Loucy (cell line): Measurements from ENCODE around the gene FHL3.

ENCODE experiments used
- H2AFZ ChIP-seq: fragments of 200-600 bp; sonication (generic); 2 replicates; pipeline ENCODE4 v1.6.0; 2016; ENCODE audit warnings: antibody characterized with exemption, mild to moderate bottlenecking, low read length, moderate library complexity
- H3F3A ChIP-seq: fragments of 200-600 bp; 2 replicates; pipeline ENCODE4 v1.6.0; 2016; ENCODE audit warnings: antibody characterized with exemption, low read depth, mild to moderate bottlenecking
- H3K27me3 ChIP-seq: fragments of 200-600 bp; sonication (generic); 2 replicates; pipeline ENCODE4 v1.6.1; 2014; ENCODE audit warnings: low read length, mild to moderate bottlenecking; ENCODE audit not compliant: insufficient read depth, poor library complexity, severe bottlenecking
- H3K36me3 ChIP-seq: fragments of 200-600 bp; sonication (generic); 2 replicates; pipeline ENCODE4 v1.6.1; 2016; ENCODE audit warnings: low read length; ENCODE audit not compliant: insufficient read depth
- H3K4me1 ChIP-seq: fragments of 200-600 bp; sonication (generic); 2 replicates; pipeline ENCODE4 v1.5.1; 2014; ENCODE audit warnings: low read length, mild to moderate bottlenecking; ENCODE audit not compliant: insufficient read depth, poor library complexity, severe bottlenecking
- H3K4me2 ChIP-seq: fragments of 200-600 bp; sonication (generic); 2 replicates; pipeline ENCODE4 v1.6.0; 2014; ENCODE audit warnings: antibody characterized with exemption, low read length, low read depth, mild to moderate bottlenecking; ENCODE audit not compliant: poor library complexity, severe bottlenecking
- H3K4me3 ChIP-seq: fragments of 200-600 bp; sonication (generic); 2 replicates; pipeline ENCODE4 v1.5.1; 2014; ENCODE audit warnings: low read length, mild to moderate bottlenecking, mixed read lengths; ENCODE audit not compliant: poor library complexity, severe bottlenecking
- H3K79me2 ChIP-seq: fragments of 200-600 bp; sonication (generic); 2 replicates; pipeline ENCODE4 v1.6.1; 2014; ENCODE audit warnings: low read length; ENCODE audit not compliant: insufficient read depth
- H3K9ac ChIP-seq: fragments of 200-600 bp; sonication (generic); 2 replicates; pipeline ENCODE4 v1.6.0; 2014; ENCODE audit warnings: mild to moderate bottlenecking, low read depth, low read length, moderate library complexity; ENCODE audit not compliant: poor library complexity, severe bottlenecking
- H3K9me2 ChIP-seq: fragments of 200-600 bp; sonication (generic); replicated peaks from 2 replicates; pipeline ENCODE4 v1.6.1; 2016; ENCODE audit warnings: low read depth, low read length, mixed read lengths
- H3K9me3 ChIP-seq: fragments of 200-600 bp; sonication (generic); 2 replicates; pipeline ENCODE4 v1.6.1; 2014; ENCODE audit warnings: mild to moderate bottlenecking, antibody characterized with exemption, low read length, low read depth; ENCODE audit not compliant: insufficient read depth
- H4K20me1 ChIP-seq: fragments of 200-600 bp; sonication (generic); 2 replicates; pipeline ENCODE4 v1.6.0; 2014; ENCODE audit warnings: antibody characterized with exemption, low read length, mild to moderate bottlenecking; ENCODE audit not compliant: insufficient read depth, poor library complexity, severe bottlenecking
- CTCF ChIP-seq: fragments of 200-600 bp; sonication (generic); conservative IDR thresholded peaks from 2 replicates; pipeline ENCODE4 v1.5.1; 2014; ENCODE audit warnings: mild to moderate bottlenecking, antibody characterized with exemption, low read length
- EZH2phosphoT487 ChIP-seq: fragments of 200-600 bp; IDR thresholded peaks from 2 replicates; pipeline ENCODE4 v1.6.1; 2018; ENCODE audit warnings: antibody characterized with exemption, mild to moderate bottlenecking, moderate library complexity, borderline replicate concordance

FHL3 gene

GRCh38 chr1:38046884-38047602 lies 41.7 kb upstream of the FHL3 start:
- no peak overlapping the region for H3K4me3 ChIP-seq
- no peak overlapping the region for H2AFZ ChIP-seq
- no peaks in the 10 kb centered on the region for H3K79me2 ChIP-seq
- no peak overlapping the region for H3K4me2 ChIP-seq
- no peak overlapping the region for H3K9ac ChIP-seq
- no peaks in the 10 kb centered on the region for H3K9me2 ChIP-seq
- no peaks in the 10 kb centered on the region for H3K36me3 ChIP-seq
- H3K27me3 ChIP-seq = no peaks in the 10 kb centered on the region
- no peaks in the 10 kb centered on the region for H3K9me3 ChIP-seq
- no peak for TF ChIP-seq EZH2phosphoT487
- TF ChIP-seq CTCF = no peak
- no peaks in the 10 kb centered on the region for H3K4me1 ChIP-seq
- no peaks in the 10 kb centered on the region for H4K20me1 ChIP-seq
- H3F3A ChIP-seq = no peaks in the 10 kb centered on the region

- no peak within 1 kb of the TSS for H2AFZ ChIP-seq
- no peaks in the 10 kb centered on the region for H3K36me3 ChIP-seq
- TF ChIP-seq EZH2phosphoT487 = no peak
- TF ChIP-seq CTCF = no peak
- no peaks in the 10 kb centered on the region for H3K79me2 ChIP-seq
- no peaks in the 10 kb centered on the region for H4K20me1 ChIP-seq
- H3K27me3 ChIP-seq = no peaks in the 10 kb centered on the region
- no peaks in the 10 kb centered on the region for H3K9me2 ChIP-seq
- H3K9ac ChIP-seq = no peak within 1 kb of the TSS
- no peaks in the 10 kb centered on the region for H3F3A ChIP-seq
- H3K4me1 ChIP-seq = no peaks in the 10 kb centered on the region
- no peak within 1 kb of the TSS for H3K4me3 ChIP-seq
- no peaks in the 10 kb centered on the region for H3K9me3 ChIP-seq
- no peak within 1 kb of the TSS for H3K4me2 ChIP-seq
These were observed 41.1 kb upstream of the FHL3 start, which contains the start of gene POU3F1 for GRCh38 chr1:38046333-38046883. TSS of gene POU3F1 (minus strand) at chr1:38046793. CDS start at chr1:38046743, 50 bp downstream.

DNA sequence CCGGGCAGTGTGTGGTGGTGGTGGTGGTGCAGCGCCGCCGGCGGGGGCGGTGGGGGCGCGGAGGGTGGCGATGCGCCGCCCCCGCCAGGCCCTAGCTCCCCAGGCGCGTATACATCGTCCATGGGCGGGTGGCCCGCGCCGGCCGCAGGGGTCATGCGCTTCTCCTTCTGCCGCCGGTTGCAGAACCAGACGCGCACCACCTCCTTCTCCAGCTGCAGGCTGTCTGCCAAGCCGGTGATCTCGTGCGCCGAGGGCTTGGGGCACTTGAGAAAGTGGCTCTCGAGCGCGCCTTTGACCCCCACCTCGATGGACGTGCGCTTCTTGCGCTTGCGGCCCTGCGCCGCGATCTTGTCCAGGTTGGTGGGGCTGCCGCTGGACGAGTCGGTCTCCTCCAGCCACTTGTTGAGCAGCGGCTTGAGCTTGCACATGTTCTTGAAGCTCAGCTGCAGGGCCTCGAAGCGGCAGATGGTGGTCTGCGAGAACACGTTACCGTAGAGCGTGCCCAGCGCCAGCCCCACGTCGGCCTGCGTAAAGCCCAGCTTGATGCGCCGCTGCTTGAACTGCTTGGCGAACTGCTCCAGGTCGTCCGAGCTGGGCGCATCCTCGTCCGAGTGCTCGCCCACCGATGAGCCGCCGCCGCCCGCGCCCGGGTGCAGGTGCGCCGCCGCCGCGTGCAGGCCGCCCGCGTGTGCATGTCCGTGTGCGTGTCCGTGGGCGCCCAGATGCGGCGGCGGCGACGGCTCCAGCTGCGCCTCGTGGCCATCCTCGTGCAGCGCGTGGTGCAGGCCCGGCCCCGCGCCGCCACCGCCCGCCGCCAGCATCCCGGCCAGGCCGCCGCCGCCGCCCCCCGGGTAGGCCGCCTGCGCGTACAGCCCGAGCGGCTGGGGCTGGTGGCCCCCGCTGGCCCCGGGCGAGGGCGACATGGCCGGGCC lies 40.4 kb upstream of the FHL3 start:
- Histone ChIP-seq H3K4me3 (no peak overlapping the region), H3K9ac (no peak overlapping the region)
- TF ChIP-seq EZH2phosphoT487 (no peak), CTCF (no peak)

More for the DNA sequence above, 40.4 kb upstream of the FHL3 start:
- Histone ChIP-seq H3F3A (no peaks in the 10 kb centered on the region), H3K36me3 (no peaks in the 10 kb centered on the region), H4K20me1 (no peaks in the 10 kb centered on the region), H3K9me3 (no peaks in the 10 kb centered on the region), H3K4me2 (no peak overlapping the region), H3K27me3 (no peaks in the 10 kb centered on the region), H3K4me1 (no peaks in the 10 kb centered on the region), H3K79me2 (no peaks in the 10 kb centered on the region), H2AFZ (no peak overlapping the region), H3K9me2 (no peaks in the 10 kb centered on the region)
